ENCODE measurements around the gene DBH.
"Not testable (repeated sequence)": the region's sequence is repeated elsewhere in the genome, so short reads cannot be mapped to it uniquely, and the experiment has no call there.

The DBH gene

DNA sequence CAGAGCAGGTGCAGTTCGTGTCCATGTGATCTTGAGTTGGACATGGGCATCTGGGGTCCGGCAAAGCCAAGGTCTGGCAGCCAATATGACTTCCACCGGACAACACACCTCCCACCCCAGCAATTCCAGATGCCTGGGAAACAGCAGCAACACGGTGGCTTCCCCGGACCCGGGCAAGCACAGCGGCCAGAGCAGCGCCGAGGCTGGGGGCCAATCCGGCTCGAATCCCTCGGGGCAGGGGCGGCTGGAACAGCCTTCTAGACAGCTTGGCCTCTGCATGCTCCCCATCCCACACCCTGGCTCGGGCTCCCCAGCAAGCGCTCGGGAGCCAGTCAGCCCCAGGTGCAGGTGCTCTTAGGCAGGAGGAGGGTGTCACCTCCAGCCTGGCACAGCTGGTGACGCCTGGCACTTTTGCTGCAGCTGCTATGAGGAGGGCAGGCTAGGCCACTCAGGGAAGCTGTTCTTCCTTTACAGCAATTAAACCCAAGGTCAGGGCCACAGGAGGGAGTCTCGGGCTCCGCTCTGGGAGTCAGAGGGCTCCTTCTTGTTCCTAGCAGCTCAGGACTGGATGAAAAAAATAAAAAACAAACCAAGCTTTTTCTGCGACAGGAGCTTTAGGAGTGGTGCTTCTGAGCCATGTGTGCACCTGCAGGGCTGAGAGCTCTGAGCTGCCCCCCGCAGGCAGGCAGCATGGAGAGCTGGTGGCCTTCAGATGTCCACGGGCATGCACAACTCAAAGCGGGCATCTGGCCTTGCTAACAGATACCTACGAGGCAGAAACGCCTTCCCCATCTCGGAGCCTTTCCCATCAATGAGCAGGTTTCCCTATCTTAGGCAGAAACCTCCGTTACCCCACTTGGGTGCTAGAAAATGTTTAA, 28.2 kb downstream of the DBH start:
- no peak for DNase-seq (ENCODE audit: low read depth in 3 of 3, low spot score in 1 of 3)

- no peak for DNase-seq (ENCODE audit: low read depth in 3 of 3, low spot score in 1 of 3)
Observed at GRCh38 chr9:133665096-133665495, 28.9 kb downstream of the DBH start.

- no peak for DNase-seq (ENCODE audit: low read depth in 3 of 3, low spot score in 1 of 3)
Observed at GRCh38 chr9:133665535-133665934, 29.4 kb downstream of the DBH start.

GRCh38 chr9:133666387-133666786, 30.2 kb downstream of the DBH start:
- DNase-seq (ENCODE audit: low read depth in 3 of 3, low spot score in 1 of 3): no peak

- no peak for DNase-seq (ENCODE audit: low read depth in 3 of 3, low spot score in 1 of 3)
Observed at GRCh38 chr9:133666845-133667244, 30.7 kb downstream of the DBH start.

DNA sequence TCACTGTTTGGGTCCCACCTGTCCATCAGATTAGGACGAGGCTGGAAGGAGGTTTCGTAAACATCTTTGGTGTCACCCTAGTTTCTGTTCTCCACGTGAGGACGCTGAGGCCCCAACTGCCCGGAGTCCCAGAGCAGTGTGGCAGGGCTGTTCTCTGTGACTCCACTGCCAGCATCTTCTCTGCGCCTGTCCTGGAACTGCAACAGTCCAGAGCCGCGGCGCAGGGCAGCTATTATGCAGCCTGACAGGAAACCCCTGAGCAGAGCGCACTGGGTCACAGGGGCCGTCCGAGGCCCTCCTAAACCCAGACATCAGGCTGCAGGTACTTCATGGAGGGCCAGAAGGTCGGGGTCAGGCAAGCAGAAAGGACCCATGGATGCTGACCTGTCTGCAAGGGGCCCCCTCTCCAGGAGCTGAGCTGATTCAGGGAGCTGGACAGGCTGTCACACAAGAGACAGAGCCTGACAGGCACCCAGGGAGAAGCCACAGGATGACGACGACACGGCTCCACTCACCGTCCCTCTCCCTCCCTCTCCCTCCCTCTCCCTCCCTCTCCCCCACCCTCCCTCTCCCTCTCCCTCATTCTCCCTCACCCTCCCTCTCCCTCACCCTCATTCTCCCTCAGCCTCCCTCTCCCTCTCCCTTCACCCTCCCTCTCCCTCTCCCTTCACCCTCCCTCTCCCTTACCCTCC, 31.7 kb downstream of the DBH start:
- DNase-seq (ENCODE audit: low read depth in 3 of 3, low spot score in 1 of 3): no peak

DNA sequence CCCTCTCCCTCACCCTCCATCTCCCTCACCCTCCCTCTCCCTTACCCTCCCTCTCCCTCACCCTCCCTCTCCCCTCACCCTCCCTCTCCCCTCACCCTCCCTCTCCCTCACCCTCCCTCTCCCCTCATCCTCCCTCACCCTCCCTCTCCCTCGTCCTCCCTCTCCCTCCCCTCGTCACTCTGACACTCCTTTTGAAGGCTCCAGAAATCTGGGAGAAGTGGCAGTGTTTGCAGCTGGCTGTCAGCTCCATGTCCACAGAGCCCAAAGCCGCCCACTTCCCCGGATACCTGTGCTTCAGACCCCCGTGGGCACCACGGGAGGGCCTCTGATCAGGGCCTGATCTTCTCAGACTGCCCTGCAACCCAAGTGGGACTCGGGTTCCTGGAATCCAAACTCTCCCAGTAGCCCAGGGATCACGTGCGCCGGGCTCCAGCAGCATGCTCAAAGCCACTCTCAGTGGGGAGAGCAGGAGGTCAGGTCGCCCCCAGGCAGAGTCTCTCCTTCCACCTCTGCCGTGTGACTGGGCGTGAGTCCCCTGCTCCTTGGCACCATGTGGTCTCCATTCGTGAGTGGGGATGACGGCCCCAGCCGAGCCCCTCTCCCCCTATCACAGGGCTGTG, 33.1 kb downstream of the DBH start:
- DNase-seq (ENCODE audit: low read depth in 3 of 3, low spot score in 1 of 3): no peak

DNA sequence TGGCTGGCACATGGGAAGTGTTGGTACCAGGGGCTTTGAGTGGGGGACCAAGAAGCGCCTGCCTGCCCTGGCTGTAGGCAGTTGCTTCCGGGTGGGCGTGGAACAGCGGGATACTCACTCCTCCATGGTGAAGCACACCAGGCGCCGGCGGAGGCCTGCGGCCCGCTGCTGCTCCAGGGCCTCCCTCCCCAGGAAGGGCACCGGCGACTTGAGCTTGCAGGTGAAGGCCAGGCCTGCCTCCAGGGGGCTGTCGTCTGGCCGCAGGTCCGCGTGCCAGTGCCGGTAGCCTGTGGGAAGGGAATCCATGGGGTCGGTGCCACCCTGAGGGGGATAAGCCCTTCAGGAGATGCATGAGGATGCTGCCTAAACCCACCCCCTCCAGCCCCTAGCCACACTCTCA, 34.3 kb downstream of the DBH start:
- DNase-seq (ENCODE audit: low read depth in 3 of 3, low spot score in 1 of 3): no peak

DNA sequence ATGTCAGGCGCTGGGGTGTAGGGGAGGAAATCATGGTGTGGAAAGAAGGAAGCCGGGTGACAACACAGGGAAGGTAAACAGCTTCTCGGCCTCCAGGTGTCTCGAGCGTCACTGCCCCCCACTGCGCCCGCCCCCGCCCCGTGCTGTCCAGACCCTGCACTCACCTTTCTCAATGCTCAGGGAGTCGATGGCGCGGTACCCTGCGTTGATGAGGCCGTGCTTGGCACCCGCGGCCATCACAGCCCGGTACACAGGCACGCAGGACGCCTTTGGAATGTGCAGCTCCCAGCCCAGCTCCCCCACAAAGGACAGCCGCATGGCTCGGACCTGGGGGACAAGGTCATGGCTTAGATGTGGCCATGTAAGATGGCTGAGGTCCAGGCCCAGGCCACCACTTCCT, 35.2 kb downstream of the DBH start:
- DNase-seq (ENCODE audit: low read depth in 3 of 3, low spot score in 1 of 3): no peak

- no peak for DNase-seq (ENCODE audit: low read depth in 3 of 3, low spot score in 1 of 3)
Observed at GRCh38 chr9:133672503-133673257, 36.5 kb downstream of the DBH start.

DNA sequence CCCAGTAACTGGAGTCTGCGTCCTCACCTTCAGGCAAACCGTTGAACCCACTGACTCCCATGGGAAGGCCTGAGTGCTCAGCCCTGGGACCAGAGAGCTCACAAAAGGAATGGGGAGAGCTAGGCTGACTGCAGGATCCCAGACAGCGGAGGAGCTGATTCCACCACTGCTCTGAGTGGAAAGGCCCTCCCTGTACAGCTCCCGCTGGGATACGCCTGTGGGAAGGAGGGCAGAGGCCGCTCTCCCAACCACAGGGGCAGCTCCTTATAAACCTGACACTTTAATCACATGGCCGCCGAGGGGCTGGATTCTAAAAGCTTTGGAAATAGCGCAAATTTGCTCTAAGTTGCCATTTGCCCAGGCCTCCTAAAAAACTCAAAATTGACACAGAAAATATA, 37.1 kb downstream of the DBH start:
- DNase-seq (ENCODE audit: low read depth in 3 of 3, low spot score in 1 of 3): no peak

DNA sequence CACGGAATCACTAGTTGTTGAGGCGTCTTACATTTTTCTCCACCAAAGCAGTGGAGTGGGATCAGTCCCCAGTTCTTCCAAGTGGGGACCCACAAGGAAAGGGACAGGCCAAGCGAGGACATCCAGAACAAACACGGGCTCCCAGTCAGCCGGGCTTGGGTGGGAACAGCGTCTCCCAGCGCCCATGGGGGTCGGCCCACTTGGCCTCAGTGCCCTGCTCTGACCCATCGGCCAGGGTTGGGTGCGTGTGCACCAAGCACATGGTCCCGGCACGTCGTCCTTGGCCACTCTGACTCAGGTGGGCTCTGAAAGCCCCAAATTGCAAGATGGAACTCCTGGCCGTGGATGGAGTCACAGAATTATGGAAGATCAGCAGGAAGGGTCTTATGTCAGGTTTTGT, 37.9 kb downstream of the DBH start:
- no peak for DNase-seq (ENCODE audit: low read depth in 3 of 3, low spot score in 1 of 3)

- not testable (repeated sequence) for DNase-seq (ENCODE audit: low read depth in 3 of 3, low spot score in 1 of 3)
Observed at GRCh38 chr9:133675796-133676195, 39.6 kb downstream of the DBH start.

DNA sequence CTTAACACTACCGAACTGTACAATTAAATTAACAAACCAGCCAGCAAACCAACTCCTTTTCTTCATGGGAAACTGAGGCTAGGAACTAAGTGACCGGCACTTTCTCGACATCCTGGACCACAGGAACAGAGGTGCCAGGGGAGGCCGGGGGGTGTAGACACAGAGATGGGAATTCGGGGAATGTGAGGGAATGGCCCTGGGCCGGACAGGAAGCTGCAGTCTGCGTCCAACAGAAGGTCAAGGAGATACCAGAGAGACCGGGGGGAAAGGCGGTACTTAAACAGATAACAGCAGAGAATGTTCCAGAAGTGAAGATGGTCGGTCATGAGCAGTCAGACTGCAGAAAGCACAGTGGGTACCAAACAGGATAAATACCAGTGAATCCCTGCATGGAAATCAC, 40.3 kb downstream of the DBH start:
- DNase-seq (ENCODE audit: low read depth in 3 of 3, low spot score in 1 of 3): no peak

- peak in 2 of 3 donors; percentile 41 to 45 for DNase-seq (ENCODE audit: low read depth in 3 of 3, low spot score in 1 of 3)
Observed at GRCh38 chr9:133677126-133678010, 41.2 kb downstream of the DBH start.

GRCh38 chr9:133679056-133679455, 42.9 kb downstream of the DBH start:
- no peak for DNase-seq (ENCODE audit: low read depth in 3 of 3, low spot score in 1 of 3)

DNA sequence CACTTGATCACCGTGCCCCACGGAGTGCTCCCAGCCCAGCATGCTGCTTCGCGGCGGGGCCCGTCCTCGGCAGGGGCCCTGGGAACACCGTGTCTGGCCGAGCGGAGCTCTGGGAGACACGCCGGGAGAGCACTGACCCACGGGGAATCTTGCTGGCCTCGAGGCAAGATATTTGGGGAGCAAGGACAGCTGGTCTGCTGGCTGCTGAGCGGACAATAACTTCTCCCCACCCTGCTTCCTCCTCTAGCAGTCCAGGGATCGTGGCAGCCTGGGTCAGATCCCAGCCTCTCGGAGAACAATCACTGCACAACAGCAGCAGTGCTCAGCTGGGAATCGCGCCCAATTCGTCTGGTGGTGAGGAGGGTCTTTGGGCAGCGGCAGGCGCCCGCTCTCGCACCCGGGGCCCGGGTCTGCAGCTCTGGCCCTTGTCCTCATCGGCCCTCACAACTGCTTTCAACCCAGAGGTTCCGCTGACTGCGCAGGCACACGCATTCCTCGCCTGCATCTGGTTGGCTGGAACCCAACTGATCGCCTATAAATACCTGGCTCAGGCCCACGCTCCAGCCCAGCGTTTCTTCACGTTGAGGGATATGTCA, 43.4 kb downstream of the DBH start:
- DNase-seq (ENCODE audit: low read depth in 3 of 3, low spot score in 1 of 3): no peak

GRCh38 chr9:133680250-133680975, 44.2 kb downstream of the DBH start:
- DNase-seq (ENCODE audit: low read depth in 3 of 3, low spot score in 1 of 3): no peak

GRCh38 chr9:133680976-133681657, 45.0 kb downstream of the DBH start:
- no peak for DNase-seq (ENCODE audit: low read depth in 3 of 3, low spot score in 1 of 3)
